Occipital lobe (tissue), 2 donors: ENCODE measurements around the gene FAM153A. TPM values are rescaled to one million over a fixed set of nuclear protein-coding genes. Genes with fewer than 3 reads are reported as not detected.
"Not testable (repeated sequence)": the region's sequence is repeated elsewhere in the genome, so short reads cannot be mapped to it uniquely, and the experiment has no call there.

Experiments
- DNase-seq: peaks from one replicate; lab custom pipeline; 2025; lab: John Stamatoyannopoulos, UW
- total RNA-seq: library from RNA; depleted of rRNA; stranded (reverse); fragments of >200 nt; gene quantifications from one replicate; pipeline ENCODE4 v1.2.3, GENCODE V29; 2014

The FAM153A gene
- total RNA-seq, 1 donor from 2014 or later: 2.8 TPM

GRCh38 chr5:177747354-177747753 lies 35.3 kb downstream of the FAM153A start:
- not testable (repeated sequence) for DNase-seq

GRCh38 chr5:177724858-177725257 lies 57.8 kb downstream of the FAM153A start:
- DNase-seq: not testable (repeated sequence)

- DNase-seq: not testable (repeated sequence)
These were observed 58.7 kb downstream of the FAM153A start for GRCh38 chr5:177723831-177724485.

GRCh38 chr5:177722829-177723228 lies 59.9 kb downstream of the FAM153A start:
- DNase-seq: not testable (repeated sequence)

- DNase-seq: not testable (repeated sequence)
These were observed 62.7 kb downstream of the FAM153A start for GRCh38 chr5:177719989-177720388.

GRCh38 chr5:177715423-177715822 lies 67.3 kb downstream of the FAM153A start:
- not testable (repeated sequence) for DNase-seq

- DNase-seq: not testable (repeated sequence)
These were observed 86.6 kb downstream of the FAM153A start for GRCh38 chr5:177696100-177696499.

GRCh38 chr5:177695356-177695930 lies 87.3 kb downstream of the FAM153A start:
- DNase-seq: not testable (repeated sequence)

- not testable (repeated sequence) for DNase-seq
These were observed 88.2 kb downstream of the FAM153A start for GRCh38 chr5:177694518-177694835.

GRCh38 chr5:177693671-177694517 lies 88.8 kb downstream of the FAM153A start:
- not testable (repeated sequence) for DNase-seq

GRCh38 chr5:177692969-177693368 lies 89.7 kb downstream of the FAM153A start:
- not testable (repeated sequence) for DNase-seq

GRCh38 chr5:177692507-177692906 lies 90.2 kb downstream of the FAM153A start:
- not testable (repeated sequence) for DNase-seq

- not testable (repeated sequence) for DNase-seq
These were observed 93.6 kb downstream of the FAM153A start for GRCh38 chr5:177689011-177689610.

- not testable (repeated sequence) for DNase-seq
These were observed 94.6 kb downstream of the FAM153A start for GRCh38 chr5:177688091-177688490.

- not testable (repeated sequence) for DNase-seq
These were observed 100.8 kb downstream of the FAM153A start for GRCh38 chr5:177681920-177682319.

Other genes with a start within 250 kb of the FAM153A start
- 32.1 TPM for gene FAM193B, start 228.3 kb downstream of the FAM153A start, total RNA-seq
- gene TMED9, start 190.7 kb downstream of the FAM153A start, total RNA-seq: 24.6 TPM
- 15.8 TPM for gene B4GALT7, start 182.8 kb downstream of the FAM153A start, total RNA-seq
- gene PROP1, start 213.3 kb upstream of the FAM153A start, total RNA-seq: not detected